Frontal cortex (tissue), 4 donors: ENCODE measurements around the gene DMBT1. TPM values are rescaled to one million over a fixed set of nuclear protein-coding genes. Genes with fewer than 3 reads are reported as not detected.

Experiments used
- DNase-seq, 2 donors: peaks; one replicate each; pipeline ENCODE4 v3.0.0; 2012; ENCODE audit warnings: low spot score in 2 of 2
- FAIRE-seq: peaks from 2 replicates; lab custom pipeline; 2012; peaks lifted over from hg19 to GRCh38; lab: Jason Lieb, UNC
- total RNA-seq: library from RNA; depleted of rRNA; stranded (reverse); fragments of >200 nt; gene quantifications from one replicate; pipeline ENCODE4 v1.2.3, GENCODE V29; 2014
- donor health status: control.
- donor health status: control.
- donor health status: control.

The DMBT1 gene
- total RNA-seq, 1 donor from 2014 or later: not detected

DNA sequence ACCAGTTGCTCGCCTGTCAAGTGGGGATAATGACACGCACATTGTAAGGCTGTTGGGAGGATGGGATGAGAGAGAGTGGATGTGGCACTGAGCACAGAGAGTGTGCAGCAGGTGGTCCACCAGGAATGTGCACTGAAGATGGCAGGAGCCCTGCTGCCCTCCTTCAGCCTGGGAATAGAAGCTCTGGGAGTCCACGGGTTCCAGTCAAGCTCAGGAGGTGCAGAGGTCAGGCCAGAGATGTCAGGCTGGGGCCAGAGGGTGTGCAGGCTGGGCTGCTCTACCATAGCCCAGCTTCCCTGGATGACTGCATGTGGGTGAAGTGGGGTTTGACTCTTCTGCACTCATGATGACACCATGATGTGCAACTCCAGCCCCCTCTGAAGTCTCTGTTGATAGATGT lies 80.4 kb downstream of the DMBT1 start:
- no peak for DNase-seq

GRCh38 chr10:122642726-122643605 lies 82.4 kb downstream of the DMBT1 start:
- DNase-seq: no peak
- no peak for FAIRE-seq

More for the DNA sequence above, 80.4 kb downstream of the DMBT1 start:
- FAIRE-seq: no peak

DNA sequence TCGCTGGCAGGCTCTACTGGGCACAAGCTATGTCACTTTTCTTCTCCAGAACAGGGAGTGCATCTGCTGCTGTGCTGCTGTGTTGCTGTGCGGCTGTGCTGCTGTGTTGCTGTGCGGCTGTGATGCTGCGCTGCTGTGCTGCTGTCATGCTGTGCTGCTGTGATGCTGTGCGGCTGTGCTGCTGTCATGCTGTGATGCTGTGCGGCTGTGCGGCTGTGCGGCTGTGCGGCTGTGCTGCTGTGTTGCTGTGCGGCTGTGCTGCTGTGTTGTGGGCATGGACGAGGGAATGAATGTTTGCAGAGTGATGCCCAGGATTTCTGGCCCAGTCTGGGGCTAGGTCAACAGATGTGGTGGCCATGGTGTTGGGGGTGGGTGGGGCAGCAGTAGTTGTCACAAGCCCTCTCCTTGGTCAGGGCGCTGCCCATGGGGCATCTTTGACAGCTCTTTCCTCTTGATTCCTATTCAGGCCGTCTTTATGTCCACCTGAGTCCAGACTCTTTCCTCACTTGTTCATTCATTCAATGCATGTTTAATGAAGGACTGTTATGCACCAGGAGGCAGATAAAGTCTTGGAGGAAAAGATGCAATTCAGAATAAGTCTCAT lies 83.5 kb downstream of the DMBT1 start:
- DNase-seq (no peak), FAIRE-seq (no peak)

GRCh38 chr10:122646511-122647382 lies 86.2 kb downstream of the DMBT1 start:
- FAIRE-seq: no peak

GRCh38 chr10:122647383-122647968 lies 86.9 kb downstream of the DMBT1 start:
- FAIRE-seq: no peak
- DNase-seq: no peak

More at GRCh38 chr10:122646511-122647382, 86.2 kb downstream of the DMBT1 start:
- no peak for DNase-seq

DNA sequence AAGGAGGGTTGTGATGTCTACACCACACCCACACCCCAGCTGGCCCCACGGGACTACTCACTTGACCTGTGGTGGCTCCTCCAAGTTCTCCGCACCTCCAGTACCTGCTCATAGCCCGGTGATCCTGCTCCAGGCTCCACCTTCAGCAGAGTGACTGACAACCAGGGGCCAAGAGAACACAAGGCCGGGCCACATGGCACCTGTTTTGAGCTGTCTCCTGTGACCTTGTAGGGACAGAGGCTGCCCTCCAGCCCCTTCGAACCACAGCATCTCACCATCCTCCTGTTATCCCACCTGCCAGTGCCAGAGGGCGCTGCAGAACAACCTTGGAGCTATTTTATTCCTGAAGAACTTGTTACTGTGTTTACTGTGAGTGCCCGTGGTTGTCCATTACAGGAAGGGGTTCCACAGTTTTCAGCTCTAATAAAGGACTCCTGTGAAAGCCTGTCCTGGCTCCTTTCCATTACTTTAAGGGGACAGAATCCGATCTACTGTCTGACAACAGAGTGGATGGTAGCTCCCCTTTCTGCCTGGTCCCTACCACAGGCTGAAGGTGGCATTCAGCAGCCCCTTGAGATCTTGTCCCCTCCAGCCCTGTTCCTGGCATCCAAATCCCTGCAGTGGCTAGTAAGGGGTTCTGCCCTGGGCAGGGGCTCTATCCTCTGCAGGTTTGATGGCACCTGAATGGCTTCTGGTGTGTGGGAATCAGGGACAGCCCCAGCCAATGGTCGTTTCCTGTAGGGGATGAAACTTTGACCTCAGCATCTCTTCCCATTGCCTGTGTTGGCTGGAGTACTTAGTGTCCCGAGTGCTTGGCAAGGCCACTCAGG lies 88.3 kb downstream of the DMBT1 start:
- FAIRE-seq: no peak

DNA sequence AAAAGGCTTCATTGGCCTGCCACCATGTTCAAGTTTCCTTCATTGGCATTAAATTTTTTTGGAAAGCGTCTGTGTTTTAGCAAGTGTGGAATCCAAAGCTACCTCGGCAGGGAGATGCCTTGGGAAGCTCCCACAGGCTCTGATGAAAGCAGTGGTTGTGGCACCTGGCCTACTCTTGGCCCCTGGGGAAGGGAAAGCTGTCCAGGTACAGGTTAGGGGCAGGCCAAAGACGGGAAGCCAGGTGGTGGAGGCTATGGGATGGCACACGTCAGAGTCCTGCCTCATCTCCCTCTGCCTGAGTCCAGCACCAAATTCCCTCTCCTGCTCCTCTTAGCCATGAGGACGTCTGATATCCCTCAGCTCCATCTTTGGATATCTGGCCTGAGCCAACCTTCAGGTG lies 89.3 kb downstream of the DMBT1 start:
- FAIRE-seq: no peak
- DNase-seq: no peak

More for the DNA sequence above, 88.3 kb downstream of the DMBT1 start:
- DNase-seq: peak; percentile 41 to 51

- DNase-seq (no peak), FAIRE-seq (no peak)
Measured at GRCh38 chr10:122650331-122650730, 89.8 kb downstream of the DMBT1 start.

DNA sequence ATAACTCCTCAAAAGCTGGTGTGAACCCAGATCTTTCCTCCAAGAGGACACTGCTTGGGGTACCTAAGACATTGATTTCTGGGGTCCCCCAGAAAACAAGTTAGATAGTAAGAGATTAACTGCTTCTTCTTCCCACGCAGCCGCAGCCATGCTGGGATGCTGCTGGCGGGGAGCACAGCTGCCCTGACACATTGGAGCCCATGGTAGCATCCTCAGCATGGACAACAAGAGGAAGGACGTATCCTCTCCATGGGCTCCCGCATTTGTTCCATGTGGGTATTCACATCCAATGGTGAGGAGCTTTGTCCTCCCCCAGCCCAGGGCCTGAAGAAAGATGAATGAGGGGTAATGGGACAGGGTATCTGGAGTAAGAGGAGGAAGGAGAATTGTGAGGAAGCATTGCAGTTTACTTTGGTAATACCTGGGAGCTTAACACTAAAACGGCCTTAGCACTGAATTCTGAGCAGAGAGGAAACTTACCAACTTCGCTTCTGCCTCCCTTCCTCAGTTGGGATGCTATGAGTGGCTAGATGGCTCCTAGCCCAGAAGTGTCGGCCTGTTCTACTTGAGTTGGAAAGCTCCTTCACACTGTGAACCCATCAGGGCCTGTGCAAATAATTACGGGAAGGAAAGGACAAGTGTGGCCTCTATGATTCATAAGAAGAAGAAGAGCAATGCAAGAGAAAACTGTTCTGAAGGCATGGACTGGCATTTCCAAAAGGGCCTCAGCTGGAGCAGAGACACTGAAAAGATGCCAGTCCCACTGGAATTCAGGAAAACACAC lies 95.2 kb downstream of the DMBT1 start:
- FAIRE-seq: no peak

GRCh38 chr10:122656308-122656705 lies 95.8 kb downstream of the DMBT1 start:
- DNase-seq: no peak
- FAIRE-seq: no peak

More for the DNA sequence above, 95.2 kb downstream of the DMBT1 start:
- DNase-seq: no peak

GRCh38 chr10:122656741-122657140 lies 96.2 kb downstream of the DMBT1 start:
- FAIRE-seq: no peak

DNA sequence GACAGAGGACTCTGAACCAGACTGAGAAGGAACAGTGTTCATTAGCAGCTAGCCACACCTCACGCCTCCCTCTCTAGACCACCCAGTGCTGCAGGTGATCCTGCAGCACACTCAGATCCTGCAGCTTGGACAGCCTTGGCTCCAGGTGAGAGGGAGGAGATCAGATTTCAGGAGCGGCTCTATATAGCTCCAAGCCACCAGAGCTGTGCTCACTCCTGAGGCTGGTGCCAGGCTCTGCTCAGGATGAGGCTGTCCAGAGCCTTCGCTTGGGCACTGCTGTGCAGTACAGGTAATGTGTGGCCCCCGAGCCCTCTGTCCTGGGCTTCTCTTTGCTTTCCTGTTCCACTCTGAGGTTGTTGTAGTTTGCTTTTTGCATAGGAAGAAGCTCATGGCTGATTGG lies 96.7 kb downstream of the DMBT1 start:
- DNase-seq (no peak), FAIRE-seq (no peak)

More at GRCh38 chr10:122656741-122657140, 96.2 kb downstream of the DMBT1 start:
- DNase-seq: no peak

DNA sequence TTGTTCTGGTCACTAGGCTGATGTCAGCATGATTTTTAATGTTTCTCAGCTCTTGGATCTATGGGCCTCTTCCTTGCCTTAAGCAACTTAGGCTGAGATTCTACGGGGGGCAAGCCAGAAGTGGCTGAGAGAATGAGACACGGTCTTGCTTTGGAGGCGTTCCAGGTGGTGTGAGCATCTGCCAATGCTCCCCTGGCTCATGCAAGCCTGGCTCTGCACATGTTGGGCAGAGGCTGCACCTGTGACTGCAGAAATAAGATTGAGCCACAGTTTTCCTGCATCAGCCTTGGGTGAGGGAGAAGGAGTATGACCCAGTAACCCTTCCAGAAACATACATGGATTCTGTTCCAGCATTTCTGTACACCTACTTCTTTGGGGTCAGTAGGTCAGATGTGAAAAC lies 97.2 kb downstream of the DMBT1 start:
- DNase-seq: no peak
- no peak for FAIRE-seq

DNA sequence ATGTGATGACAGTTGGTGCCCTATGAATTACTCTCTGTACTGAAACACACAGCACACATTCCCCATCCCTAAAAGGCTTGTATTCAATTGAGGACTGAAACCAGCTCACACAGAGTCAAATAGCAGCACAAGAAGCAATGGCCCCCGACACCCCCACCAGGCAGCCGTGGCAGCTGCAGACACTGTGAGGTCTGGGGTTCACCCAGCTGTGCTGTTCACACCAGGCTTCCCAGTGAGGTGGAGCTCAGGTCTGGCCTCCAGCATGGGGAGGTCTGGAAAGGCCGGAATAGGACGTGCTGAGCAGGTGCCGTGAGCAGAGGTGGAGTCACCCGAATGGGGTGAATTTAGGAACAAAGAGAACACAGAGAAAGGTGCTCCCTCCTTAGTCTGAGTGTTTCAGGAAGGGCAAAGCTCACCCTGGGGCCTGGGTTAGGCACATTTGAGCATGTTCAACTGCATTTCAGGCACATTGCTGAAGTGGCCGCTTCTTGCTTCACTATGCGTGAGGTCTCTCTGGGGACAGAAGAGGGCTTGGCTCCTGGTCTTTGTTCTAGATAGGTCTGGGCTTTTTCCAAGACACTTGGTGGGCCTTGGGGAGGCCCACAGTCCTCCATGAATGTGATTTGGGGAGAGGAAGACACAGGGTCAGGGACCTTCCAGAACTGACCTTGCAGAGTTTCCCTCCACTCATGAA lies 97.9 kb downstream of the DMBT1 start:
- FAIRE-seq (no peak), DNase-seq (no peak)

DNA sequence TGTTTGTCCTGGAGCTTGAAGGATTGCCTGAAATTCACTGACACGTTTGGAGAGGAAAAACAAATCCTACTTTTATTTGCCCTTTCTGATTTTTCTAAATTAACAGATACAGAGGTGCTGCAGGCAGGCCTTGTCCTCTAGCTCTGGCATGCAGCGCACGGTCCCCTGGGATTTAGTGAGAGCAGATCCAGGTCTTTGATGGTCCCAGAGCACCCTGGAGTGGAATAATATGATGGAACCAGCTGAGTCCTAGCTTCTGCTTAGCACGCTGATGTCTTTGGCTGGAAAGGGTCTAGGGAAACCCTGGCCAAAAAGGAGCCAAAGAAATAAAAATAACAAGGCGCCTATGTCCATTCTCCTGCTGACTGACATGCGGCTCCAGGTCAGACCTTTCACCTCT lies 98.6 kb downstream of the DMBT1 start:
- DNase-seq (no peak), FAIRE-seq (no peak)

DNA sequence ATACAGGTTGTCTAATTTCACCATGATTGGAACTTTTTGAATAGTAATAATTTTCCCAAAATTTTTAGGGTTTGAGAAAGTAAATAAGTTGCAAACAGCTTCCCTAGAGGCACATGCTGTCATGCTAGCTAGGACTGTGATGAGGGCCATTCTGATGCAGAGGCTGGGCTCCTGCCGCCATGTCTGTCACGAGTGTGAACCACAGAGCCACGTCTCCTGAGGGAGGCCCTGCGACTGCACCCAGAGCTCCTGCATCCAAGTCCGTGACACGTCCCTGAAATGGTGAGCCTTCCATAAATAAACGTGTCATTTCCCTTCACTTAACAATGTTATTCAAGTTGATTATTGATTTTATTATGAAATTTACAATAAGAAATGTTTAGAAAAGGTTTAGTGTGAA lies 99.1 kb downstream of the DMBT1 start:
- DNase-seq (no peak), FAIRE-seq (no peak)

GRCh38 chr10:122660696-122661095 lies 100.1 kb downstream of the DMBT1 start:
- no peak for FAIRE-seq
- no peak for DNase-seq

GRCh38 chr10:122662231-122662630 lies 101.7 kb downstream of the DMBT1 start:
- FAIRE-seq: no peak

More at GRCh38 chr10:122662231-122662630, 101.7 kb downstream of the DMBT1 start:
- DNase-seq: no peak
